ENCODE data around the gene OXGR1.
"Not testable (repeated sequence)": the region's sequence is repeated elsewhere in the genome, so short reads cannot be mapped to it uniquely, and the experiment has no call there.

OXGR1 gene

GRCh38 chr13:96994017-96994857, at the start of gene OXGR1:
OXGR1 (minus strand) TSS chr13:96994476; CDS start chr13:96987759, 6,717 bp downstream.
- DNase-seq (ENCODE audit: low read depth in 2 of 2), result no peak

GRCh38 chr13:97043302-97043701, 49.0 kb upstream of the OXGR1 start:
- no peak for DNase-seq (ENCODE audit: low read depth in 2 of 2)

GRCh38 chr13:97030705-97031452, 36.6 kb upstream of the OXGR1 start:
- no peak for DNase-seq (ENCODE audit: low read depth in 2 of 2)

GRCh38 chr13:97028441-97029299, 34.4 kb upstream of the OXGR1 start:
- peak; percentile 10 to 21 for DNase-seq (ENCODE audit: low read depth in 2 of 2)

GRCh38 chr13:97027162-97027554, 32.9 kb upstream of the OXGR1 start:
- no peak for DNase-seq (ENCODE audit: low read depth in 2 of 2)

GRCh38 chr13:97026531-97027161, 32.4 kb upstream of the OXGR1 start:
- no peak for DNase-seq (ENCODE audit: low read depth in 2 of 2)

- DNase-seq (ENCODE audit: low read depth in 2 of 2), result not testable (repeated sequence)
Measured at GRCh38 chr13:97023812-97024211, 29.5 kb upstream of the OXGR1 start.

- DNase-seq (ENCODE audit: low read depth in 2 of 2), result no peak
Measured at GRCh38 chr13:97023117-97023516, 28.8 kb upstream of the OXGR1 start.

- no peak for DNase-seq (ENCODE audit: low read depth in 2 of 2)
Measured at GRCh38 chr13:97021241-97021640, 27.0 kb upstream of the OXGR1 start.

GRCh38 chr13:97020689-97021240, 26.5 kb upstream of the OXGR1 start:
- no peak for DNase-seq (ENCODE audit: low read depth in 2 of 2)

GRCh38 chr13:97020194-97020593, 25.9 kb upstream of the OXGR1 start:
- DNase-seq (ENCODE audit: low read depth in 2 of 2), result no peak

GRCh38 chr13:97019236-97019635, 25.0 kb upstream of the OXGR1 start:
- no peak for DNase-seq (ENCODE audit: low read depth in 2 of 2)

- DNase-seq (ENCODE audit: low read depth in 2 of 2), result peak in 1 of 2 donors; percentile 5
Measured at GRCh38 chr13:97018029-97018819, 23.9 kb upstream of the OXGR1 start.

GRCh38 chr13:97017322-97017721, 23.0 kb upstream of the OXGR1 start:
- DNase-seq (ENCODE audit: low read depth in 2 of 2), result no peak

- DNase-seq (ENCODE audit: low read depth in 2 of 2), result no peak
Measured at GRCh38 chr13:97015661-97016350, 21.5 kb upstream of the OXGR1 start.

- DNase-seq (ENCODE audit: low read depth in 2 of 2), result no peak
Measured at GRCh38 chr13:97012251-97013048, 18.2 kb upstream of the OXGR1 start.

GRCh38 chr13:97011446-97012131, 17.3 kb upstream of the OXGR1 start:
- DNase-seq (ENCODE audit: low read depth in 2 of 2), result no peak

GRCh38 chr13:97008643-97009042, 14.4 kb upstream of the OXGR1 start:
- no peak for DNase-seq (ENCODE audit: low read depth in 2 of 2)
